Measurements from ENCODE around the gene NAA25.

DNA sequence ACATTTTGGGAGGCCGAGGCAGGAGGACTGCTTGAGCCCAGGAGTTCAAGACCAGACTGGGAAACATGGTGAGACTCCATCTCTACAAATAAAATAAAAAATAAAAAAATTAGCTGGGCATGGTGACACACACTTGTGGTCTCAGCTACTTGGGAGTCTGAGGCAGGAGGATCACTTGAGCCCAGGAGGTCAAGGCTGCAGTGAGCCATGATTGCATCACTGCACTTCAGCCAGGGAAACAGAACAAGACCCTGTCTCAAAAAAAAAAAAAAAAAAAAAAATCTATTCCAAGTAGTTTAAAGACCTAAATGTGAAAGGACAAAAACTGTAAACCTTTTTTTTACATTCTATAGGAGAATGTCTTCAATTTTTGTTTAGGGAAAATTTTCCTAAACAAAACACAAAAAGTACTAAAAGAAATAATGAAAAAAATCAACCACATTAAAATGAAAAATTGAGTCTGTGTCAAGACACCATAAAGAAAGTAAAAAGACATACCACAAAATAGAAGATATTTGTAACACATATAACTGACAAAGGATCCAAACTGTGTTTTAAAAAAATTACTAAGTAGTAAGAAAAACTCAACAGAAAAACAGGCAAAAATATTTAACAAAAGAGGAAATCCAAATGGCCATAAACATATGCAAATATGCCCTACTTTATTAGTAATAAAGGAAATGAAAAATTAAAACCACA, 112.7 kb downstream of the NAA25 start:
- TF ChIP-seq, protein P1, sequence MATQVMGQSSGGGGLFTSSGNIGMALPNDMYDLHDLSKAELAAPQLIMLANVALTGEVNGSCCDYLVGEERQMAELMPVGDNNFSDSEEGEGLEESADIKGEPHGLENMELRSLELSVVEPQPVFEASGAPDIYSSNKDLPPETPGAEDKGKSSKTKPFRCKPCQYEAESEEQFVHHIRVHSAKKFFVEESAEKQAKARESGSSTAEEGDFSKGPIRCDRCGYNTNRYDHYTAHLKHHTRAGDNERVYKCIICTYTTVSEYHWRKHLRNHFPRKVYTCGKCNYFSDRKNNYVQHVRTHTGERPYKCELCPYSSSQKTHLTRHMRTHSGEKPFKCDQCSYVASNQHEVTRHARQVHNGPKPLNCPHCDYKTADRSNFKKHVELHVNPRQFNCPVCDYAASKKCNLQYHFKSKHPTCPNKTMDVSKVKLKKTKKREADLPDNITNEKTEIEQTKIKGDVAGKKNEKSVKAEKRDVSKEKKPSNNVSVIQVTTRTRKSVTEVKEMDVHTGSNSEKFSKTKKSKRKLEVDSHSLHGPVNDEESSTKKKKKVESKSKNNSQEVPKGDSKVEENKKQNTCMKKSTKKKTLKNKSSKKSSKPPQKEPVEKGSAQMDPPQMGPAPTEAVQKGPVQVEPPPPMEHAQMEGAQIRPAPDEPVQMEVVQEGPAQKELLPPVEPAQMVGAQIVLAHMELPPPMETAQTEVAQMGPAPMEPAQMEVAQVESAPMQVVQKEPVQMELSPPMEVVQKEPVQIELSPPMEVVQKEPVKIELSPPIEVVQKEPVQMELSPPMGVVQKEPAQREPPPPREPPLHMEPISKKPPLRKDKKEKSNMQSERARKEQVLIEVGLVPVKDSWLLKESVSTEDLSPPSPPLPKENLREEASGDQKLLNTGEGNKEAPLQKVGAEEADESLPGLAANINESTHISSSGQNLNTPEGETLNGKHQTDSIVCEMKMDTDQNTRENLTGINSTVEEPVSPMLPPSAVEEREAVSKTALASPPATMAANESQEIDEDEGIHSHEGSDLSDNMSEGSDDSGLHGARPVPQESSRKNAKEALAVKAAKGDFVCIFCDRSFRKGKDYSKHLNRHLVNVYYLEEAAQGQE (IDR thresholded peaks at IDR 0.05; ENCODE audit: insufficient read depth in 1 of 2, low read depth in 2 of 2, low read length in 2 of 2) = no peak
- TF ChIP-seq SIN3A (IDR thresholded peaks at IDR 0.05; ENCODE audit: borderline replicate concordance, insufficient read depth, low read length) = no peak
